ENCODE data around the gene EGF.

GRCh38 chr4:110007217-110007616 lies 94.5 kb downstream of the EGF start:
- TF ChIP-seq CTCF (IDR thresholded peaks at IDR 0.05 in 8 of 11, conservative IDR thresholded peaks at IDR 0.05 in 3 of 11) (no peak), POLR2A (IDR thresholded peaks at IDR 0.05) (no peak)
